Measurements from ENCODE around the gene ZFR.

- TF ChIP-seq CTCF (optimal IDR thresholded peaks at IDR 0.05 in 1 of 3, IDR thresholded peaks at IDR 0.05 in 1 of 3, conservative IDR thresholded peaks at IDR 0.05 in 1 of 3; ENCODE audit: extremely low read depth in 1 of 3, insufficient read depth in 2 of 3, low read length in 3 of 3) (no peak), EZH2 (IDR thresholded peaks at IDR 0.05; ENCODE audit: low read length) (no peak)
Observed at GRCh38 chr5:32392039-32392438, 52.5 kb downstream of the ZFR start.

Data from keratinocyte (primary cell).